ENCODE results near the gene OPCML.

DNA sequence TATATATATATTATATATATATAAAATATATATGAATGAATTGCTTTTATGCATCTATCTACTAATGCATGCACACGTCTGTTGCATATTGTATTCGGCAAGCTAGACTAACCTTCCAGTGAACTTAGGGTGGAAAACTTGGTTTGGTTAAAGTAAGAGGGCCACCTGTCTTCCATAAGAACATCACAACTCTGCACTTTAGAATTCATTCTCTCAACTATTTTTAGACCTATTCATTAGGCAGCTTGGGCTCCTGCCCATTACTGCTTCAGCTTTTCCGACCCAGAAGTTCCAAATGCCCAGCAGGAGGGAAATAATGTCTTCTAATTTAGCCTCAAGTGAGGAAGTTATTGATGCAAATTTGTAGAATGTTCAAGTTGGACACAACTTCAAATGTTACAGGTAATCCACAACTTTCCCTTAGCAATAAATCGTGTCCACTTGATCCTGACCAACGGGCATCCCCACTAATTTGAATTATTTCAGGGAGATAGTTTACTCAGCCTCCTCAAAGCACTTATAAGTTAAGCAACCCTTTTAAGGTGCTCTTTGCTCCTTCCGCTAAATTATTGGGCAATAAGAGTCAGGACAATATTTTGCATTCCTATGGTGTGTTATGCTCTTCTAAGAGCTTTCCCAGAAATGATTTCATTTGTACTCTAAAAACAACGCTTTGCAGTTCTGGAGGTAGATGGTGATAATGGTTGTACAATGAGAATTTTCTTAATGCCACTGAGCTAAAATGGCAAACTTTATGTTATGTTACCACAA, 132.3 kb downstream of the OPCML start:
- TF ChIP-seq, protein P1, sequence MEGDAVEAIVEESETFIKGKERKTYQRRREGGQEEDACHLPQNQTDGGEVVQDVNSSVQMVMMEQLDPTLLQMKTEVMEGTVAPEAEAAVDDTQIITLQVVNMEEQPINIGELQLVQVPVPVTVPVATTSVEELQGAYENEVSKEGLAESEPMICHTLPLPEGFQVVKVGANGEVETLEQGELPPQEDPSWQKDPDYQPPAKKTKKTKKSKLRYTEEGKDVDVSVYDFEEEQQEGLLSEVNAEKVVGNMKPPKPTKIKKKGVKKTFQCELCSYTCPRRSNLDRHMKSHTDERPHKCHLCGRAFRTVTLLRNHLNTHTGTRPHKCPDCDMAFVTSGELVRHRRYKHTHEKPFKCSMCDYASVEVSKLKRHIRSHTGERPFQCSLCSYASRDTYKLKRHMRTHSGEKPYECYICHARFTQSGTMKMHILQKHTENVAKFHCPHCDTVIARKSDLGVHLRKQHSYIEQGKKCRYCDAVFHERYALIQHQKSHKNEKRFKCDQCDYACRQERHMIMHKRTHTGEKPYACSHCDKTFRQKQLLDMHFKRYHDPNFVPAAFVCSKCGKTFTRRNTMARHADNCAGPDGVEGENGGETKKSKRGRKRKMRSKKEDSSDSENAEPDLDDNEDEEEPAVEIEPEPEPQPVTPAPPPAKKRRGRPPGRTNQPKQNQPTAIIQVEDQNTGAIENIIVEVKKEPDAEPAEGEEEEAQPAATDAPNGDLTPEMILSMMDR (IDR thresholded peaks at IDR 0.05; ENCODE audit: low read length) = no peak
- TF ChIP-seq EZH2phosphoT487 (IDR thresholded peaks at IDR 0.05; ENCODE audit: low read length) (no peak), EZH2 (optimal IDR thresholded peaks at IDR 0.05; ENCODE audit: low read depth, low read length) (no peak)
